Measurements from ENCODE around the gene GRXCR1. TPM values are rescaled to one million over a fixed set of nuclear protein-coding genes. Genes with fewer than 3 reads are reported as not detected.

Gene GRXCR1
- polyA plus RNA-seq, 2 of the 4 experiments (the other 2 are of a cell fraction), result not detected

DNA sequence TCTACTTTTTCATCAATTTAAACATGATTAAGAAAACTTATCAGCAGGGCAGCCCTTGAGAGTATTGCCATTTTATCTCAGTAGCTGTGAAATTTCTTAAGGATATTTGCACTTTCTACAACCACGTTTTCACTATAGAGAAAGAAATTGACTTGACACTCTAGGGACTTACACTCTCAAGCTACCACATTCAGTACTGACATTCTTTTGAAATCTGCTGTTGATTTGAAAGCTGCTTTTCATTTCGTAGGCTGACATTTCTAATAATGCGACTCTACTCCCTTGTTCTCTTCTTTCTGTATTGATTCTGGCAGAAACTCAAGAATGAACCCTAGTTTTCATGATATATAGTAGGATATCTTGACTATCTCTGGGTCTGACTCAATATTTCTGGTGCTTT is 13.7 kb upstream of the GRXCR1 start (continued):
- TF ChIP-seq TFCP2L1 (CRISPR knock-in tag; IDR thresholded peaks at IDR 0.05) (no peak), ZC3H11A (IDR thresholded peaks at IDR 0.05) (no peak), ZFP36 (IDR thresholded peaks at IDR 0.05; ENCODE audit: borderline replicate concordance, partially characterized antibody) (no peak)

DNA sequence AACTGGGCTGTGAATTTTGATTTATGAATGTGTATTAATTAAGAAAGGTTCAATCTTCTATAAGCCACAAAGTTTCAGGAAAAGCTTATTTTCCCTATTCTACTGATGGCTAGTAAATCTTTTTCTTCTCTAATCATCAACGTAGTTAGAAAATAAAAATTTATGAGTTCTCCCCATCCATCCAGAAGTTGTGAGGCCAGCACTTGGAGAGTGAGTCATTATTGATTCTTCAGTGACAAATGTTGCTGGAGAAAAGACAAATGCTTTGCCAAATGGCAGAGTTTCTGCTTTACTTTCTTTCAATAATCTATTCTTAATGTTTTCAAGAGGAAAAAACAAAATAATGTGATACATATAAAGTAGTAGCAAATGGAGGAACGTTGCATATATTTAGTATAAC is 11.3 kb upstream of the GRXCR1 start:
- no peak for TF ChIP-seq JUN (IDR thresholded peaks at IDR 0.05)
- no peak for TF ChIP-seq USF2 (IDR thresholded peaks at IDR 0.05)
- no peak for TF ChIP-seq EHMT2 (IDR thresholded peaks at IDR 0.05; ENCODE audit: low read depth)
- TF ChIP-seq SMC3 (IDR thresholded peaks at IDR 0.05), result no peak
- no peak for TF ChIP-seq CEBPB (IDR thresholded peaks at IDR 0.05)
- TF ChIP-seq, protein P1, sequence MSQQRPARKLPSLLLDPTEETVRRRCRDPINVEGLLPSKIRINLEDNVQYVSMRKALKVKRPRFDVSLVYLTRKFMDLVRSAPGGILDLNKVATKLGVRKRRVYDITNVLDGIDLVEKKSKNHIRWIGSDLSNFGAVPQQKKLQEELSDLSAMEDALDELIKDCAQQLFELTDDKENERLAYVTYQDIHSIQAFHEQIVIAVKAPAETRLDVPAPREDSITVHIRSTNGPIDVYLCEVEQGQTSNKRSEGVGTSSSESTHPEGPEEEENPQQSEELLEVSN (IDR thresholded peaks at IDR 0.05; ENCODE audit: borderline replicate concordance, low read depth), result no peak
- TF ChIP-seq CTCF (IDR thresholded peaks at IDR 0.05), result no peak
- TF ChIP-seq HOXB5 (CRISPR knock-in tag; IDR thresholded peaks at IDR 0.05), result no peak
- TF ChIP-seq MAZ (IDR thresholded peaks at IDR 0.05; ENCODE audit: borderline replicate concordance, low read depth, low read length), result no peak
- TF ChIP-seq, protein P2, sequence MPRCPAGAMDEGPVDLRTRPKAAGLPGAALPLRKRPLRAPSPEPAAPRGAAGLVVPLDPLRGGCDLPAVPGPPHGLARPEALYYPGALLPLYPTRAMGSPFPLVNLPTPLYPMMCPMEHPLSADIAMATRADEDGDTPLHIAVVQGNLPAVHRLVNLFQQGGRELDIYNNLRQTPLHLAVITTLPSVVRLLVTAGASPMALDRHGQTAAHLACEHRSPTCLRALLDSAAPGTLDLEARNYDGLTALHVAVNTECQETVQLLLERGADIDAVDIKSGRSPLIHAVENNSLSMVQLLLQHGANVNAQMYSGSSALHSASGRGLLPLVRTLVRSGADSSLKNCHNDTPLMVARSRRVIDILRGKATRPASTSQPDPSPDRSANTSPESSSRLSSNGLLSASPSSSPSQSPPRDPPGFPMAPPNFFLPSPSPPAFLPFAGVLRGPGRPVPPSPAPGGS (IDR thresholded peaks at IDR 0.05), result no peak
- no peak for TF ChIP-seq HOXA7 (CRISPR knock-in tag; IDR thresholded peaks at IDR 0.05)
- no peak for TF ChIP-seq RARB (CRISPR knock-in tag; IDR thresholded peaks at IDR 0.05)
- TF ChIP-seq HEYL (CRISPR knock-in tag; IDR thresholded peaks at IDR 0.05), result no peak
- no peak for TF ChIP-seq RFX5 (IDR thresholded peaks at IDR 0.05)
- H3K4me1 ChIP-seq, result no peaks in the 10 kb centered on the region
- H3K4me2 ChIP-seq, result no peak overlapping the region
- ChIA-PET POLR2A (no interaction called here), CTCF (no interaction called here)
- no peak for FAIRE-seq
- H3K27ac ChIP-seq, result no peak overlapping the region
- ATAC-seq, result no peak
- DNase-seq (ENCODE audit: low read depth in 1 of 2, low spot score in 1 of 2), result no peak
- WGBS (ENCODE audit: missing lambda C conversion rate), result 1% methylated on average over 2 of the region's 2 CpGs
- H3K9me3 ChIP-seq, result no peaks in the 10 kb centered on the region
- H3K4me3 ChIP-seq, result no peak overlapping the region

- no peak for ATAC-seq
These were observed 869 bp upstream of the GRXCR1 start for GRCh38 chr4:42891644-42892043.

DNA sequence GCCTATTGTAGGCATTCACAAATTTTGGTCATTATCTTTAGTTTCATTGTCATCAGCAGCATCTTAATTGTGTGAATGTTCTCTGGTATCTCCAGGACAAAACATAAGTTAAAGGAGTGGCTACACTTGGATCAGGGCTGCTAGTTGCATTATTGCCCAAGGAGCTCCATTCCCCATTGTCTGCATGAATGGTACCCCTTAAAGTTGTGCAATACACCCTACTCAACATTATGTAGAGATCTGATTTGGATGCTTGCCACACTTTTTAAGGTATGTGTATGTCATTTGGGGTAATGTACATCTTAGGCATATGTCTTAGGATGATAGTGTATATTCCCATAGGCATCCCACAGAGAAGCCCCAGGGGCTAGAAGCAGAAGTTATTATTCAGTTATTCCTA is 2.9 kb downstream of the GRXCR1 start:
- CTCF ChIA-PET, result no interaction called here
- POLR2A ChIA-PET, result no interaction called here
- DNase-seq (ENCODE audit: low read depth in 1 of 2, low spot score in 1 of 2) (no peak), FAIRE-seq (no peak), ATAC-seq (no peak)
- Histone ChIP-seq H3K4me2 (no peak overlapping the region), H3K4me1 (no peaks in the 10 kb centered on the region), H3K9me3 (no peaks in the 10 kb centered on the region), H3K4me3 (no peak overlapping the region), H3K27ac (no peak overlapping the region)
- TF ChIP-seq MAX (IDR thresholded peaks at IDR 0.05) (no peak), ZSCAN20 (CRISPR knock-in tag; IDR thresholded peaks at IDR 0.05) (no peak), HOXB13 (CRISPR knock-in tag; IDR thresholded peaks at IDR 0.05; ENCODE audit: low read depth) (no peak), GATA3 (IDR thresholded peaks at IDR 0.05; ENCODE audit: borderline replicate concordance) (no peak), NR3C1 (IDR thresholded peaks at IDR 0.05) (no peak), JUN (IDR thresholded peaks at IDR 0.05) (no peak), FOSB (CRISPR knock-in tag; IDR thresholded peaks at IDR 0.05) (no peak), CEBPB (IDR thresholded peaks at IDR 0.05) (no peak), CBX8 (IDR thresholded peaks at IDR 0.05) (no peak), ZNF302 (CRISPR knock-in tag; IDR thresholded peaks at IDR 0.05) (no peak), FOSL2 (IDR thresholded peaks at IDR 0.05) (no peak), FOSL2 (CRISPR knock-in tag; IDR thresholded peaks at IDR 0.05) (no peak), ESRRA (IDR thresholded peaks at IDR 0.05; ENCODE audit: borderline replicate concordance, low read length) (no peak), RNF2 (IDR thresholded peaks at IDR 0.05; ENCODE audit: borderline replicate concordance, low read depth) (no peak)
- TF ChIP-seq, protein P3, sequence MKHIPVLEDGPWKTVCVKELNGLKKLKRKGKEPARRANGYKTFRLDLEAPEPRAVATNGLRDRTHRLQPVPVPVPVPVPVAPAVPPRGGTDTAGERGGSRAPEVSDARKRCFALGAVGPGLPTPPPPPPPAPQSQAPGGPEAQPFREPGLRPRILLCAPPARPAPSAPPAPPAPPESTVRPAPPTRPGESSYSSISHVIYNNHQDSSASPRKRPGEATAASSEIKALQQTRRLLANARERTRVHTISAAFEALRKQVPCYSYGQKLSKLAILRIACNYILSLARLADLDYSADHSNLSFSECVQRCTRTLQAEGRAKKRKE (CRISPR knock-in tag; IDR thresholded peaks at IDR 0.05; ENCODE audit: low read depth), result no peak

More at GRCh38 chr4:42891644-42892043, 869 bp upstream of the GRXCR1 start:
- Histone ChIP-seq H3K4me3 (no peak overlapping the region), H3K27ac (no peak overlapping the region), H3K4me2 (no peak overlapping the region), H3K4me1 (no peaks in the 10 kb centered on the region), H3K9me3 (no peaks in the 10 kb centered on the region)
- FAIRE-seq (no peak), DNase-seq (ENCODE audit: low read depth in 1 of 2, low spot score in 1 of 2) (no peak)
- no peak for TF ChIP-seq PHF8 (IDR thresholded peaks at IDR 0.05; ENCODE audit: borderline replicate concordance, low read depth)
- no peak for TF ChIP-seq SREBF2 (IDR thresholded peaks at IDR 0.05)
- no peak for TF ChIP-seq POLR2A (IDR thresholded peaks at IDR 0.05; ENCODE audit: low read length)
- TF ChIP-seq ZFP36 (IDR thresholded peaks at IDR 0.05; ENCODE audit: borderline replicate concordance, partially characterized antibody), result no peak
- no peak for TF ChIP-seq RFX5 (IDR thresholded peaks at IDR 0.05)
- ChIA-PET CTCF (no interaction called here), POLR2A (no interaction called here)
- 2% methylated on average over 2 of the region's 2 CpGs for WGBS (ENCODE audit: missing lambda C conversion rate)

Measured in A549 (cell line).